ENCODE results near the gene OTOF.
"Not testable (repeated sequence)": the region's sequence is repeated elsewhere in the genome, so short reads cannot be mapped to it uniquely, and the experiment has no call there.

Gene OTOF

DNA sequence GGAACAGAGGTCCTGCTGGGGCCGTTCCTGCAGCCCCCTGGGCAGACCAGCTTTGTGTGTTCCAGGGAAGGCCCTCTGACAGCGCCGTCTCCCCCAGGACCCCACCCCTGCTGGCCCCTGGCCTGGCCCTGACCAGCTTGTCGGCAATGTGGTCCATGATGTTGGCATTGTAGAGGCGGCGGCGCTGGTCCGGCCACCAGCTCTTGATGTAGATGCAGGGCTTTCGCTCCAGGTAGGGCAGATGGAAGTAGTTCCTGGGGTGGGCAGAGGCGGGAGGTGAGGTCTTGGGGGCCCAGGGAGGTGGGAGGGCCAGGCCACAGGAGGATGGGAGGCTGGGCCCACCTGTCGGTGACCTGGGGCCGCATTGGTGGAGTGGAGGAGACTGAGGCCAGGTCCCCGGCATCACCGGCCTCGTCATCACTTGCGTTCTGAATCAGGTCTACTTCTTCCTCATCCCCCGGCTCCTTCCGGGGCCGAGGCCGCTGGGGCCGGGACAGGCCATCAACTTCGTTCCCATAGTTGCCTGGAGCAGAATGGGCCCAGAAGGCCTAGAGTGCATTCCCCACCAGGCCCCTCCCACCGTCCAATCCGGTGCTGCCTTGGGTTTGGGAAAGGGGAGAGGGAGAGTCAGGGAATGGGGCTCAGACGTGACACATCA is 1.3 kb upstream of the OTOF start:
- DNase-seq, result no peak

DNA sequence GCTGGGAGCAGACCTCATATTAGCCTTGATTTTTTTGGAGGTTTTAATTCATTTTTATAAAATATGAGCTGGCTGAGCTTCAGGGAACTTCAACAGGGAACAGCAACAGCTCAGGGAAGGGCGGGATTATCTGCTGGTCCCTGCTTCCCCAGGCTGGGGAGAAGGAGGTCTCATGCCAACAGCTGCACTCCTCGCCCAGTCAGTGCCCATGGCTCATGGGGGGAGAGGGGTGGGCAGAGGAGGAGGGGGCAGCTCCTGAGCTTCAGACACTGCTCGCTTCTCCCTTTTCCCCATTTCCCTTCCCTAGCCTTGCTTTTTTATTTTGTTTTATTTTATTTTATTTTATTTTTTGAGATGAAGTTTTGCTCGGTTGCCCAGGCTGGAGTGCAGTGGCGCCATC is 442 bp upstream of the OTOF start:
- no peak for DNase-seq

DNA sequence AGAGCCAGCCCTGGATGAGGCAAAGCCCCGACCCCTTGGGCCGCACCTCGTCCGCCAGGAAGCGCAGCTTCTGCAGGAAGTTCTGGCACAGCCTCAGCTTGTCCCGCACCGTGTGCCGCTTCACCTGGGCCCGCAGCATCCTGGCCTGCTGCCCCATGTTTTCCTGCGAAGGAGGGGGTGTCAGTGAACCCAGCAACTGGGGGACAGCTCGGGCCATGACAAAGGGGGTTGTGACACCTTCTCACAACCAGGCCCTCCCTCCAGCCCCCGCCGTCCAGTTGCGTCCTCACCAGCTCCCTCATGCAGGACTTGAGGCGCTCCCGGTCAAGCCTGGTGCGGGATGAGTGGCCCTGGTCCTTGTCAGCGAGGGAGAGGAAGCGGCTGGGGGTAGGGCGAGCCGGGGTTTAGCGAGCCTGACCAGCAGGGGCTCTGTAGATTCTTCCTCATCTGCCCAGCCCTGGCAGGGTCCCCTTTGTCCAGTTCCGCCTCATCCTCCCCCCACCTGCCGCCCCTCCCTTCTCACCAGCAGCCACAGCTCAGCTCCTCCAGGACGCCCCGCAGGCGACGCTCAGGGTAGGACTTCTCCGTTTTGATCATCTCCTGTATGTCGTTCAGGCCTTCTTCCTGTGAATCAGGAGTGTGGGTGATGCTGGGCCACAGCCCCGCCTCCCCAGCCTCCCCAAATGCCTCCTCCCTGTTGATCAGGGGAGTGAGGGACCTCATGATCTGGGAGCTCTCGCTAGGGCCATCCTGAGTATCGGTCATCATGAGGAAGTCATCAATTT is 606 bp downstream of the OTOF start:
- no peak for DNase-seq

DNA sequence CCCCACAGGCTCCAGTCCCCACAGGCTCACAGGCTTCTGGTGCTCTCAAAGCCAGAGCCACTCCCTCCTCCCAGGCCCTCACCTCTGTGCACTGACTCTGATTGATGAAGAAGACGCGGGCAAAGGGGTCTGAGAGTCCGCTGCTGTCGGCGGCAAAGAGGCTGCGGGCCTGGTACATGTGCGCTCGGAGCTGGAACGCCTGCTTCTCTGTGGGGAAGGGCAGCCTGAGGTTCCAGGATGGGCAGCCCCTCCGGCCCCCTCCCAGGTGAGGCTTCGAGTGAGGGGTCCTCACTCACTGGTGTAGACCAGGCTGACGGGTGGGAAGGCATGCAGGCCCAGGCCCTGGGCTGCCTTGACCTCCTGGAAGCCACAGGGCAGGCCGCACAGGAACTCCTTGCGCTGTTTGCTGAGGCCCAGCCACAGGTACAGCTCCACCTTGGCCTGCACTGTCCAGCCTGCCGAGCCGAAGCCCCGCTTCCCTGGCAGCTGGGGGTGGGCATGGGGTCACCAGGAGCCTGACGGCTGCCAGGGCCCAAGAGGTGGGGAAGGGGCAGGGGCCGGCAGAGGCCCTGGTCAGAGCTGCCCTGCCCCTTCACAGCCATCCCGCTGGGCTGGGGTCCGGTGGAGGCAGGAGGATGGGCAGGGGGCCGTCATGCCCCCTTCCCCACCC is 2.0 kb downstream of the OTOF start:
- no peak for DNase-seq

DNA sequence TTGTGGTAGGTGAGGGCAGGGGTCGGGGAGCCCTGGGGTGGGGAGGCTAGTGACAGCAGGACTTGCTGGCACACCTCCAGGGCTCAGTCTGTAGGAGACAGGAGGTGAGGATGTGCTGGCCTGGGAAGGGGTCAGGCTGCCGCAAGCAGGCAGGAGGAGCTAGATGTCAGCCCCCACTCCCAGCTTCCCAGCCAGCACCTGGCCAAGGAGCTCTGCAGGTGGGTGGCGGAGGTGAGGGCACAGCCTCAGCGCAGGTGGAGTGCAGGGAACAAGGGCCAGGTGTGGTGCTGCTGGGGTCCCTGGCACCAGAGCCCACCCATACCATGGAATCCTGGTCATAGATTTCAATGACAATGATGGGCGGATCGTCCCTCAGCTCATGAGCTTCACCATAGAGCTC is 2.9 kb downstream of the OTOF start:
- no peak for DNase-seq

DNA sequence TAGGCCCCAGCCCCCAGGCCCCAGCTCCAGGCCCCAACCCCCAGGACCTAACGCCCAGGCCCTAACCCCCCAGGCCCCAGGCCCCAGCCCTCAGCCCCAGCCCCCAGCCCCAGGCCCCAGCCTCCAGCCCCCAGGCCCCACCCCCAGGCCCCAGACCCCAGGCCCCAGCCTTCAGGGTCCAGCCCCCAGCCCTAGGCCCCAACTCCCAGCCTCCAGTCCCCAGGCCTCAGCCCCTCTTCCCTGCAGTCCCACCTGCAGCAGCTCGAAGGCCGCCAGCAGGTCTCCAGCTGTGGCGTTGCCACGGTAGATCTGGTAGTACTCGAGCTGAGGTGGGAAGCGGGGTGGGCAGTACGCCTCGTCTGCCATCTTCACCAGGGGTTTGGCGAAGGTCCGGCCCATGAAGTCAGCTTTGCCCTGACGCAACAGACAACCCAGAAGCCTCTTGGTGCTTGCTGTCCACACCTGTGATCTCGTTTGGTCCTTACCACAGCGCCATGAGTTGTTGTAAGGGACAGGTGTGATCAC is 3.6 kb downstream of the OTOF start:
- DNase-seq, result no peak

DNA sequence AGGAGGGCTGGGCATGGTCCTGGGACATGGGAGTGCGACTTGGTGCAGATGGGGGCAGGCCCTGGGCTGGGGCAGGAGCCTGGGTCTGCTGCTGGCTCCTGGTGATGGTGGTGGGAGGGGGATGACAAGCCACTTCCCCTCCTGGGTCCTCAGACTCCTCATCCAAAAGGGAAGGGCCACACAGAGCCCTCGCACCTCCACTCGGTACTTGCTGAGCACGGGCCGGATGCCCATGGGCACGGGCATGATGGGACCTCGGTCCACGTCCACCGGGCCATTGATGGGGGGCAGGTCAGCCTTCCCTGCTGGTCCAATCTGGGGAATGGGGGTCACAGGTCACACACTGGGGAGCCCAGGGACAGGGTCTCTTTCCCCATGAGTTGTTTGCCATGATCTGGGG is 4.1 kb downstream of the OTOF start:
- no peak for DNase-seq

DNA sequence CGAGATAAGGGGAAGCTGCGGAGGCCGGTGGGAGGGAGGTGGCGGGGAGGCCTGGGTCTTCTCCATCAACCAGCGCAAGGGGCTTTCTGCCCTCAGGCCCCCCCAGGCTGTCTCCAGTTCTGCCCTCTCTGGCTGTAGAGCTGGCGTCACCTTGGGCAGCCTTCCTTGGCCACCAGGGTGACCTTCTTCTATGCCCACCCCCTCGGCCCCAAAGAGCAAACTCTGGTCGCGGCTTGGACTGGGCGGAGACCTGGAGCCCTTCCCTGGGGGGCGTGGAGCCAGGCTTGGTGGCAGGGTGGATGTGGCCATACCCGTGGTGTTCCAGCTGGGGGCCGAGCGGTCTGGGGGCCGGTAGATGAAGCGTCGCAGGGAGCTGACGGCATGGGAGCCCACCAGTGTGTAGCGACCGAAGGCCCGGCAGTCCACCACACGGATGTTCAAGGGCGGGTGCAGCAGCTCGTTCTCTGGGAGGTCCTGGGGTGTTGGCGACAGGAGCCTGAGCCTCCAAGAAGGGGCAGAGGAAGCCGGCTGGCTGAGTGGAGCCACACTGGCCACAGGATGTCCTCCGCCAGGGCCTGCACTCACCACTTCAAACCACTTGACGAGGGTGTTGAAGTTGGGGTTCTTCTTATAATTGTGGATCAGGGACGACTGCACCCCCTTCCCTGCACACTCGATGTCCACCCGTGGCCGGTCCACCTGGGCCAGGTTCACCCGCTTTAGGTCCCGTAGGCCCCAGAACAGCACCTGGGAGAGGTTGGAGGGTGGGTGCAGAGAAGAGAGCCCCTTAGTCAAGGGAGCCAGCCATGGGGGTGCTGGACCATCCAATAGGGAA is 4.9 kb downstream of the OTOF start:
- DNase-seq, result no peak

DNA sequence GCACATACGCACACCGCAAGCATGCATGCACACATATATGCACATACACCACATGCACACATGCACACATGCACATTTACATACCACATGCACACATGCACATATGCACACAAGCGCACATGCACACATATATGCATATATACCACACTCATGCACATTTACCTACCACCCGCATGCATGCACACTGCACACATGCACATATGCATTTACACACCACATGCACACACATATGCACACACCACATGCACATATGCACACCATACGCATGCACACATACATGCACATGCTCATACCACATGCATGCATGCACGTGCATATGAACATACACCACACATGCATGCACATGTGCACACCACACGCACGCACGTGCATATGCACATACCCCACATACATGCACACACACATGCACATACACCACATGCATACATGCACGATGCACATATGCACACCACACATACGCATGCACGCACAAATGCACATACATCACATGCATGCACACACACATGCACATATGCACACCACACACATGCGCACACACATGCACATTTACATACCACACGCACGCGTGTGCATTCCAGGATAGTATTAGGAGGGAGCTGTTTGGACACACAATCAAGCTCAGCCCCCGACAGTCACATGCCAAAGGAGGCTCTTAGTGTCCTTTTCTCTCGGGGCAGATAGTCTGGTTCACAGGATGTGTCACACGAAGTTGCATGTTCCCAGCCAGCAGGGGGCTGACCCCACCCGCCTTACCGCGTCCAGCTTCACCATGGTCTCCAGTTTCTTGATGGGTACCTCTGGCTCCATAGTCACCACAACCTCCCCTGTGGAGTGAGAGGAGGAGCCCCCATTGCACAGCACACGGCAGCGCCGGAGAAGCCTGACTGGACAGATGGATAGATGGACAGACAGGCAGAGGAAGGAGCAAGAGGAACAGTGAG is 5.9 kb downstream of the OTOF start:
- no peak for DNase-seq

DNA sequence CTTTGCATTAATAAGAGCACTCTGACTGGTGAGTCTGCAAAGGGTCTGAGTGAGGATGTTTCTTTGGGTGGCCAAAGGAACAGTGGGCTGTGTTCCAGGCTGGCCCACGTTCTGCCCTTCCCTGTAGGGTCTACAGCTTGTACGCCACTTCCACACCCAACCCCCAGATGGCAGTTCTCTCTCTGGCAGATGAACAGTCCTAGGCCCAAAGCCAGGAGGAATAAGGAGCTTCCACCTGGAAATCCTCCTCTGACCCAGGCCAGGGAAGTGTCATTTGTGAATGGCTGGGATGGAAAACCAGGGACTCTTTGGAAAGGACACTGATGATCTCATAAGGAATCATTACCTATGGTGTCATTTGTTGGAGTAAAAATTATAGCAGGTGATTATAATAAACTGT is 6.6 kb downstream of the OTOF start:
- no peak for DNase-seq

DNA sequence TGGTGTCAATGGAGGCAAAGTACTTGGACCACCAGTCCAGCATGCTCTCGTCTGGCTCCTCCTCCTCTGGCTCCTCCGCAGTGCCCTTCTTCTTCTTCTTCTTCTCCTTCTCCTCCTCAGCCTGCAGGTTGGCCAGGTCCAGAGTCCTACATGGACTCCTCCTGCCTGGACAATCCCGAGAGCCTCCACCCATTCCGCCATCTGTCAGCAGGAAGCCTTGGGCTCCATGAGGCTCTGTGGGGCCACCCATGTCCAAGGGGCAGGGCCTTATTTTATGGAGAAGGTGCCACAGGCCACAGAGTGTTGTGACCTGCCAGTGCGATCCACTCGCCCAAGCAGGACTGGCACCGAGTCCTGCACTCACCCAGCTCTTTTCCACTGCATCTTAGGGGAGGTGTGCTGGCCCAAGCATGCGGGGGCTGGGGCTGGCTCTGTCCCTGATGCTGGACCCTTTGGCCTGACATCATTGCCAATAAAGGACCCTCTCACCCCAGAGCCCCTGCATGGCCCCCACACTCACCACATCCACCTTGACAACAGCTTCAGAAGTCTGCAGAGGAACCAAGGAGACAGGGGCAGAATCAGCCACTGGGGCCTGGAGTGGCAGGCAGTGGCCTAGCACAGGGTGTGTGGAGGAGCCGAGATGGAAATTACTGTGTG is 7.2 kb downstream of the OTOF start:
- DNase-seq, result no peak

DNA sequence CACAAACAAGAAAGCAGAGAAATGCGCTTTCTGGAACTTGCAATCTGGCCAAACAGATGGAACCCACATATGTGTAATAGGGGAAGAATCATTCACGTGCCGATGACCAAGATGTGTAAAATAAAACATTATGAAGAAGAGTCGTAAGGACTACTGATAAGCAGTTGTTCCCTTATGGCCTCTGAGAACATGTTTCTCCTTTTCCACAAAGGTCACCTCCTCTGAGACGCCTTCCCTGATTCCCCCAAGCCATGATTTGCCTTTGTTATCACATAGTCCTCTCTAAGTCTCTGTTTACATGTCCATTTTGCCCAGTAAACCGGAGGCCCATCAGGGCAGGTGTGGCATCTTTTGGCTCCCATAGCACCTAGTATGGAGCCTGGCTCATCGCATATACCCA is 8.0 kb downstream of the OTOF start:
- no peak for DNase-seq

DNA sequence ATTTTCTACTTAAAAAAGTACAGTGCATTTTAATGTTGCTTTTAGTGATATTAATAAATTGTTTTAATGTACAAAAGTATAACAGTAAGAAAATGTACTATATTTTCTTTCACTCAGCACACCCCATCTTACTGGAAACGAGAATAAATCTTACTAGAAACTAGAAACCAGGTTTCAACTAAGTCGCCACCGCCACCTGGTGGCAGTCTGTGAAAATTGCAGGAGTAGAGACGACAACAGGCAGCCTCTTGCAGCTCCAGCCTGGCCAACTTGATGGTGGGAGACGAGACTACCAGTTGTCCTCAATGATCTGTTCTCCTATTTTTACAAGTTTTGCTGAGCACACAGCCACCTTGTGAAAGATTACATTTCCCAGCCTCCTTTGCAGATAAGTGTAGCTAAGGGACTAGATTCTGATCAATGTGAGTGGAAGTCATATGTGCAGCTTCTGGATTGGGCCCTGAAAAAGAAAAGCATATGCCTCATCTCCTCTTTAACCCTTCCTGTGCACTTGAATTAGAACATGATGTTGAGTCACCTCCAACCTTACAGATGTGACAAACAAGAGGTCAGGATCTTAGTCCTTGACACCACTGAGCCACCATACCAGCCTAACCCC is 8.7 kb downstream of the OTOF start:
- peak; percentile 85 for DNase-seq

DNA sequence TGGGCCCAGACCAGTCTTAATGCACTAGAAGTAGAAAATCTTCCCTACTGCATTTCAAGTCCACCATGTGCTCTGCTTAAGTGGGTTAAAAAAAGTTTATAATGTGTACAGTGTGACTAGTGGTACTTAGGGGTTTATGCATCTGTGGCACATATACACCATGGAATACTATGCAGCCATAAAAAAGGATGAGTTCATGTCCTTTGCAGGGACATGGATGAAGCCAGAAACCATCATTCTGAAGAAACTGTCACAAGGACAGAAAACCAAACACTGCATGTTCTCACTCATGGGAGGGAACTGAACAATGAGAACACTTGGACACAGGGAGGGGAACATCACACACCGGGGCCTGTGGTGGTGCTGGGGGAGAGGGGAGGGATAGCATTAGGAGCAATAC is 9.4 kb downstream of the OTOF start:
- DNase-seq, result not testable (repeated sequence)

DNA sequence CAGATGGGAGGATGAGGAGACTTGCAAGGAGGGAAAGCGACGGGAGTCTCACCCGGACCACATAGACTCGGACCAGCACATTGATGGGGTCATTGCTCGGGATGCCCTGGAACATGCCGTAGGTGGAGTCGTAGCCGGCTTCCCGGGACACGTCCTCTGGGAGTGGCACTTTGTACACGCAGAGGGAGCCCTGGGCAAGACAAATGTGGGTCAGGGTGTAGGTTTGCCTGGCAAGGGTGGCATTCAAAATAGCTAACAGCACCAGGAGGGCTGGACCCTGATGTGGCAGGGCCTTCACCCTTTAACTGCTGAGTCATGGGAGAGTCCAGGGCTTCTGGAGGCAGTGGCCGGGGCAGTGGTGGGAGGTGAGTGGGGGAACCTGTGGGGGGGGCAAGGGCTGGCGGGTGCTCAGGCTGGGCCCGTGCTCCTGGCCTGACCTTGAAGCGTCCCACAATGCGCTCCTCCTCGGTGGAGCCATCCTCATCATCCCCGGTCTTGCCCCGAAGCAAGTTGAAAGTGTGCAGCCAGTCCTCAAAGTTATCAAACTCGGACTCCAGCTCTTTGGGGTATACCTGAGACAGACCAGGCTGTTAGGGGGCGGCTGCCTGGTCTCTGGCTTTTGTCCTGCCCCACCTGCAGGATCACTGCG is 11.1 kb downstream of the OTOF start:
- DNase-seq, result no peak

DNA sequence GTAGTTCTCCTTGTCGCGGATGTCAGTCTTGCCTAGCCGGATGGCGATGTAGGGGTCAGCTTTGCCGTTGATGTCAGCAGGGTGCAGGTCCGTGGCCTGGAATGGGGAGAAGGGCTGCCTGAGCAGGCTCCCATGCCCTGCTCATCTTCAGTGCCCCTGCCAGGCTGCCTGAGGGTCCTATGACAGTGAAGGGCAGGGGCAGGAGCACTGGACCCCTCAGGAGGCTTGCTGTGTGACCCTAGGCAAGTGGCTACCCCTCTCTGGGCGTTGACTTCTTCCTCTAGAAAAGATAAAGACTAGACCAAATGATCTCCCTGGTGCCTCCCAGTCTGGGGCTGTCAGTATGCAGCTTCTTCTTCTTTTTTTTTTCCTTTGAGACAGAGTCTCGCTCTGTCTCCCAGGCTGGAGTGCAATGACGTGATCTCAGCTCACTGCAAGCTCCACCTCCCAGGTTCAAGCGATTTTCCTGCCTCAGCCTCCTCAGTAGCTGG is 11.9 kb downstream of the OTOF start:
- no peak for DNase-seq

DNA sequence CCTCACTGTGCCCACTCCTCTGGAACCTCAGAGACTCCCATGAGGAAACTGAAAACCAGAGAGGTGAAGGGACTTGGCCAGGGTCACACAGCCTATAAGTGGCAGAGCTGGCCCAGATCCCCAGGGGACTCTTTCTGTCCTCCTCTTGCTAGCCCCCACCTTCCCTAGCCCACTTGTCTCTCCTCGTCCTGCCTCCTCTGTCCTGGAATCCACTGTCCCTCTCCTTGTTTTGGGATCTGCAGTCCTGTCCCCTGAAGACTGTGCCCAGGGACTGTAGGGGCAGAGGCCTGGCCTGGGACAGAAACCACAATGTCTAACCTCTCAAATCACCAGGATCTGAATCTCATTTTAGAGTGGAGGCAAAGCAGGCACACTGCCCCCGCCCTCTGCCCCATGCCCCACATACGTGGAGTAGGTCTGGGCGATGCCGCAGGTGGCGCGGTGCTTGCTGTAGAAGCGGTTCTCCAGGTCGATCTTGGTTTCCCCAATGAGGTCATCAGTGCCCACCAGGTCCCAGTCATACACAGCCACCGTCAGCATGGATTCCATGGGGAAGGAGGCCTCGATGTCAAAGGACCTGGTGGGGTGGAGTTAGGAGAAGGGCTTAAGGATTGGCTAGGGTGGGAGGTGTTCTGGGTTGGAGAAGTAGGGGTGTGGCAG is 12.5 kb downstream of the OTOF start:
- DNase-seq, result no peak

DNA sequence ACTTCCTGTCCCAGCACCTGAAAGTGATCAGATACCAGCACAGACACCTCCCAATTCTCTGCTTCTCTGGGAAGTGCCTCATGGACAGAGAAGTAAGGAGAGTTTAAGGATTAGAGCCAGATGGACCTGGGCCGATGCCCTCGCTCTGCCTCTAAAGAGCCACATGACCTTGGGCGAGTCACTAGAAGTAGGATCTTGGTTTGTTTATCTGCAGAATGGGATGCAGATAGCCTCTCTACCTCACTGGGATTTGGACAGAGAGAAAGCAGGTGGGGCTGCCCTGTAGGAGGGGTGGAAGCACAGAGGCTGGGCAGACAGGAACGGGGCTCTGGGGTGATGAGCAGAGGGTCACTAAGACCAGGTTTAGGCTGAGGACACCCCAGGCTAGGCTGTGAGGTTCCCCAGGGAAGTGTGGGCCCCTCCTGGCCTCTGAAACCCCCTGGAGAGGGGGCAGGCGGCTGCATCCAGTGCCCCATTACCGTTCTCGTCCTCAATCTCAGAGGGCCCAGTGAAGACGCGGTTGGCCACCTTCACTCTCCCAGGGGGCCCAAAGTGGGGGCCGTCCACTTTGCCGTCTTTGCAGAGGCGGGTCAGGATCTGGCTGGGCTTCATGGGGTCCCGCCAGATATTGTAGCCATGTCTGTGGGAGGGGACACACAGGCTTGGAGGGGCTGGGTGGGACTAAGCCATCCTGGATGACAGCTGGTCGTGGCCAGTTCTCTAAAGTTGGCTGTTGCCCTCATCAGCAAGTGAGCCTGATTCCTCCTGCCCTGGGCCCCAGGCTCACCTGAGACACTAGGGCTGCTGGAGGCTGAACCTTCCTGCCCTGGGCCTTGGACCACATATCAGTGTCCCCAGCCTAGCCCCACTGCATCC is 13.3 kb downstream of the OTOF start:
- no peak for DNase-seq
